Fibroblast of lung (primary cell): ENCODE data around the gene IGFN1.

Experiments
- EZH2 ChIP-seq: IDR thresholded peaks from 2 replicates; pipeline ENCODE4 v1.5.1; 2012; ENCODE audit warnings: low read length, control low read depth, mild to moderate bottlenecking; ENCODE audit errors: missing control alignments
- TF ChIP-seq, protein P1 (sequence below), 2 donors: IDR thresholded peaks in 1 of 2; conservative IDR thresholded peaks in 1 of 2; 1 replicate in 1 of 2; 2 replicates in 1 of 2; pipeline ENCODE4 v1.5.1; 2011 to 2012; ENCODE audit warnings: low read length in 2 of 2, control low read depth in 1 of 2, inconsistent platforms in 1 of 2, low read depth in 1 of 2, mild to moderate bottlenecking in 1 of 2

DNA sequence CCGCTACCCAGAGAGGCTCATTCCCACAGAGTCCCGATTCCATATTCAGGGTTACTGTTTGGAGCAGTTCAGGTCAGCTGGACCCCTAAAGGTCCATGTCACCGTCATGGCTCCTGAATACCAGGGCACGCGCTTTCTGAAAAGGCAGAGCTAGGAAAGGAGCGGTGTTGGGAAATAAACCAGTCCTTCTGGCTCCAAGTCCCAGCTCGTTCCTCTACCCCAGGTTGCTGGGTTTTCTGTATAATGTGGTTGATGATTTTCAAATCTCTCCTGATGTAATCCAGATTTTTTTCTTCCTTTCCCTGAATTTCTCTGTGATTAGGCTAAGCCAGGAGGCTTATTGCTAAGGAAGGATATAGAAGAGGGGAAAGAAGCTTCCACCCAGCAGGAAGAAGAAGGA is 78.7 kb downstream of the IGFN1 start:
- TF ChIP-seq, protein P1, sequence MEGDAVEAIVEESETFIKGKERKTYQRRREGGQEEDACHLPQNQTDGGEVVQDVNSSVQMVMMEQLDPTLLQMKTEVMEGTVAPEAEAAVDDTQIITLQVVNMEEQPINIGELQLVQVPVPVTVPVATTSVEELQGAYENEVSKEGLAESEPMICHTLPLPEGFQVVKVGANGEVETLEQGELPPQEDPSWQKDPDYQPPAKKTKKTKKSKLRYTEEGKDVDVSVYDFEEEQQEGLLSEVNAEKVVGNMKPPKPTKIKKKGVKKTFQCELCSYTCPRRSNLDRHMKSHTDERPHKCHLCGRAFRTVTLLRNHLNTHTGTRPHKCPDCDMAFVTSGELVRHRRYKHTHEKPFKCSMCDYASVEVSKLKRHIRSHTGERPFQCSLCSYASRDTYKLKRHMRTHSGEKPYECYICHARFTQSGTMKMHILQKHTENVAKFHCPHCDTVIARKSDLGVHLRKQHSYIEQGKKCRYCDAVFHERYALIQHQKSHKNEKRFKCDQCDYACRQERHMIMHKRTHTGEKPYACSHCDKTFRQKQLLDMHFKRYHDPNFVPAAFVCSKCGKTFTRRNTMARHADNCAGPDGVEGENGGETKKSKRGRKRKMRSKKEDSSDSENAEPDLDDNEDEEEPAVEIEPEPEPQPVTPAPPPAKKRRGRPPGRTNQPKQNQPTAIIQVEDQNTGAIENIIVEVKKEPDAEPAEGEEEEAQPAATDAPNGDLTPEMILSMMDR (conservative IDR thresholded peaks at IDR 0.05 in 1 of 2, IDR thresholded peaks at IDR 0.05 in 1 of 2; ENCODE audit: low read depth in 1 of 2, low read length in 2 of 2) = no peak
- TF ChIP-seq EZH2 = no peak
